OCI-LY1 (cell line): ENCODE measurements around the gene FAM180A.

Experiments
- H2AFZ ChIP-seq: fragments of 200-600 bp; sonication (generic), shearing (Covaris generic); 2 replicates; pipeline ENCODE4 v1.6.0; 2014; ENCODE audit warnings: antibody characterized with exemption, mild to moderate bottlenecking, low read length
- H3F3A ChIP-seq: fragments of 200-600 bp; sonication (generic), shearing (Covaris generic); 2 replicates; pipeline ENCODE4 v1.6.0; 2014; ENCODE audit warnings: mild to moderate bottlenecking, antibody characterized with exemption, low read length, moderate library complexity; ENCODE audit not compliant: insufficient read depth
- H3K27ac ChIP-seq: fragments of 200-600 bp; sonication (generic); 2 replicates; pipeline ENCODE4 v1.5.1; 2014; ENCODE audit warnings: low read length, mixed run types, mild to moderate bottlenecking, low read depth; ENCODE audit not compliant: poor library complexity, severe bottlenecking
- H3K27me3 ChIP-seq: fragments of 200-600 bp; sonication (generic); 2 replicates; pipeline ENCODE4 v1.6.0; 2014; ENCODE audit warnings: antibody characterized with exemption, mild to moderate bottlenecking, low read length, moderate library complexity; ENCODE audit not compliant: insufficient read depth
- H3K36me3 ChIP-seq: fragments of 200-600 bp; sonication (generic); 2 replicates; pipeline ENCODE4 v1.6.1; 2014; ENCODE audit warnings: mild to moderate bottlenecking, antibody characterized with exemption, low read length, moderate library complexity, mixed read lengths; ENCODE audit not compliant: insufficient read depth
- H3K4me1 ChIP-seq: fragments of 200-600 bp; sonication (generic); 2 replicates; pipeline ENCODE4 v1.5.1; 2014; ENCODE audit warnings: mild to moderate bottlenecking, low read length, moderate library complexity; ENCODE audit not compliant: insufficient read depth, severe bottlenecking
- H3K4me2 ChIP-seq: fragments of 200-600 bp; sonication (generic), shearing (Covaris generic); 2 replicates; pipeline ENCODE4 v1.6.1; 2014; ENCODE audit warnings: low read length
- H3K4me3 ChIP-seq: fragments of 200-600 bp; sonication (generic); 2 replicates; pipeline ENCODE4 v1.5.1; 2014; ENCODE audit warnings: low read length, low read depth, mild to moderate bottlenecking, mixed read lengths; ENCODE audit not compliant: poor library complexity, severe bottlenecking
- H3K79me2 ChIP-seq: fragments of 200-600 bp; shearing (Covaris generic); 2 replicates; pipeline ENCODE4 v1.6.1; 2016; ENCODE audit warnings: mixed run types, low read length, mixed read lengths; ENCODE audit not compliant: insufficient read depth
- H3K9ac ChIP-seq: fragments of 200-600 bp; sonication (generic), shearing (Covaris generic); 2 replicates; pipeline ENCODE4 v1.6.1; 2014; ENCODE audit warnings: mild to moderate bottlenecking, low read length, mixed read lengths
- H3K9me2 ChIP-seq: fragments of 200-600 bp; sonication (generic), shearing (Covaris generic); 2 replicates; pipeline ENCODE4 v1.6.1; 2014; ENCODE audit warnings: low read depth, mild to moderate bottlenecking, low read length, mixed read lengths
- H3K9me3 ChIP-seq: fragments of 200-600 bp; shearing (Covaris generic); 2 replicates; pipeline ENCODE4 v1.6.1; 2014; ENCODE audit warnings: low read length, mixed read lengths
- H4K20me1 ChIP-seq: fragments of 200-600 bp; sonication (generic), shearing (Covaris generic); 2 replicates; pipeline ENCODE4 v1.6.0; 2016; ENCODE audit warnings: mild to moderate bottlenecking, low read length; ENCODE audit not compliant: insufficient read depth
- EZH2 ChIP-seq: fragments of 200-600 bp; sonication (generic), shearing (Covaris generic); IDR thresholded peaks from 2 replicates; pipeline ENCODE4 v1.8.0; 2017; ENCODE audit warnings: borderline replicate concordance, mixed run types, mild to moderate bottlenecking, antibody characterized with exemption, low read length, moderate library complexity, mixed read lengths
- TF ChIP-seq, protein P1 (sequence below): fragments of 200-600 bp; sonication (generic), shearing (Covaris generic); IDR thresholded peaks from 2 replicates; pipeline ENCODE4 v1.5.1; 2017; ENCODE audit warnings: mild to moderate bottlenecking, antibody characterized with exemption, low read length, moderate library complexity, mixed read lengths

Gene FAM180A

GRCh38 chr7:135692055-135692454 lies 56.6 kb downstream of the FAM180A start:
- Histone ChIP-seq H3K4me2 (no peak overlapping the region), H3K4me1 (no peaks in the 10 kb centered on the region), H3K27ac (no peak overlapping the region), H3K4me3 (no peak overlapping the region), H2AFZ (no peak overlapping the region), H3K9me2 (no peaks in the 10 kb centered on the region), H3K36me3 (no peaks in the 10 kb centered on the region), H3F3A (no peaks in the 10 kb centered on the region), H3K79me2 (no peaks in the 10 kb centered on the region), H3K9me3 (no peaks in the 10 kb centered on the region), H3K9ac (no peak overlapping the region), H4K20me1 (no peaks in the 10 kb centered on the region), H3K27me3 (no peaks in the 10 kb centered on the region)
- TF ChIP-seq, protein P1, sequence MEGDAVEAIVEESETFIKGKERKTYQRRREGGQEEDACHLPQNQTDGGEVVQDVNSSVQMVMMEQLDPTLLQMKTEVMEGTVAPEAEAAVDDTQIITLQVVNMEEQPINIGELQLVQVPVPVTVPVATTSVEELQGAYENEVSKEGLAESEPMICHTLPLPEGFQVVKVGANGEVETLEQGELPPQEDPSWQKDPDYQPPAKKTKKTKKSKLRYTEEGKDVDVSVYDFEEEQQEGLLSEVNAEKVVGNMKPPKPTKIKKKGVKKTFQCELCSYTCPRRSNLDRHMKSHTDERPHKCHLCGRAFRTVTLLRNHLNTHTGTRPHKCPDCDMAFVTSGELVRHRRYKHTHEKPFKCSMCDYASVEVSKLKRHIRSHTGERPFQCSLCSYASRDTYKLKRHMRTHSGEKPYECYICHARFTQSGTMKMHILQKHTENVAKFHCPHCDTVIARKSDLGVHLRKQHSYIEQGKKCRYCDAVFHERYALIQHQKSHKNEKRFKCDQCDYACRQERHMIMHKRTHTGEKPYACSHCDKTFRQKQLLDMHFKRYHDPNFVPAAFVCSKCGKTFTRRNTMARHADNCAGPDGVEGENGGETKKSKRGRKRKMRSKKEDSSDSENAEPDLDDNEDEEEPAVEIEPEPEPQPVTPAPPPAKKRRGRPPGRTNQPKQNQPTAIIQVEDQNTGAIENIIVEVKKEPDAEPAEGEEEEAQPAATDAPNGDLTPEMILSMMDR: no peak
- TF ChIP-seq EZH2: no peak

GRCh38 chr7:135690566-135690965 lies 58.0 kb downstream of the FAM180A start:
- H3K27ac ChIP-seq: no peak overlapping the region
- no peaks in the 10 kb centered on the region for H3K36me3 ChIP-seq
- no peaks in the 10 kb centered on the region for H4K20me1 ChIP-seq
- H3K4me1 ChIP-seq: no peaks in the 10 kb centered on the region
- no peaks in the 10 kb centered on the region for H3K79me2 ChIP-seq
- no peak overlapping the region for H3K4me3 ChIP-seq
- H3K9me3 ChIP-seq: no peaks in the 10 kb centered on the region
- H3K27me3 ChIP-seq: no peaks in the 10 kb centered on the region
- H3K9ac ChIP-seq: no peak overlapping the region
- no peaks in the 10 kb centered on the region for H3K9me2 ChIP-seq
- no peak overlapping the region for H3K4me2 ChIP-seq
- H3F3A ChIP-seq: no peaks in the 10 kb centered on the region
- H2AFZ ChIP-seq: no peak overlapping the region
- no peak for TF ChIP-seq EZH2
- TF ChIP-seq, protein P1: no peak

DNA sequence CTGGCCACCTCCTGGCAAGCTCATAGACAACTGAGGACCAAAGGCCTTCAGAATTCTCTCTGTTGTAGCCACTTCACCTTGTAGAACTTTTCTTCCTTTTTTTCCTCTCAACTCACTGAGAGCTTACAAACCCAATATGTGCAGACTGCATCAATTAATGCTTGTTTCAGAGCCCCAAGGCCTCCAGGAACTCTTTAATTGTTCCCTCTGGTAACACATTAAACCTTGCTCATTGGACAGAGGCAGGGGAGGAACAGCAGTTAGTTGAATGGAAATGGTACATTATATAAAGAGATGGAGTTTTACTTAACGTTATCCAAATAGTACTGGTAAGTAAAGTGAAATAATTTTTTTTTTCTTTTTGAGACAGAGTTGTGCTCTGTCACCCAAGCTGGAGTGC lies 61.1 kb downstream of the FAM180A start:
- Histone ChIP-seq H3K9me2 (no peaks in the 10 kb centered on the region), H3K4me3 (no peak overlapping the region), H2AFZ (no peak overlapping the region), H3K9me3 (no peaks in the 10 kb centered on the region), H3K4me2 (no peak overlapping the region), H3K9ac (no peak overlapping the region), H4K20me1 (no peaks in the 10 kb centered on the region), H3K79me2 (no peaks in the 10 kb centered on the region), H3K27ac (no peak overlapping the region), H3K27me3 (no peaks in the 10 kb centered on the region), H3K36me3 (no peaks in the 10 kb centered on the region), H3K4me1 (no peaks in the 10 kb centered on the region), H3F3A (no peaks in the 10 kb centered on the region)
- TF ChIP-seq, protein P1: no peak
- TF ChIP-seq EZH2: no peak
